Thymus (tissue), 14 donors: ENCODE data around the gene TUNAR. TPM values are rescaled to one million over a fixed set of nuclear protein-coding genes. Genes with fewer than 3 reads are reported as not detected.
A peak's percentile ranks its signal among the peaks of the same experiment; 100 is the strongest.

Experiments used
- DNase-seq, 9 donors: peaks; one replicate each; pipeline ENCODE4 v3.0.0-alpha.2; 2013; ENCODE audit warnings: low spot score in 9 of 9, low read depth in 6 of 9, missing footprints in 1 of 9
- H3K27ac ChIP-seq, 2 donors: one replicate each; pipeline ENCODE4 v1.5.1; 2013; ENCODE audit warnings: control low read depth in 1 of 2, low read depth in 1 of 2, low read length in 1 of 2, mild to moderate bottlenecking in 1 of 2, moderate library complexity in 1 of 2
- H3K27me3 ChIP-seq, 2 donors: one replicate each; pipeline ENCODE4 v1.5.1; 2013; ENCODE audit warnings: low read length in 1 of 2; ENCODE audit not compliant: control insufficient read depth in 2 of 2, insufficient read depth in 1 of 2
- H3K36me3 ChIP-seq, 2 donors: one replicate each; pipeline ENCODE4 v1.5.1; 2013; ENCODE audit warnings: low read length in 1 of 2, mild to moderate bottlenecking in 1 of 2, moderate library complexity in 1 of 2; ENCODE audit not compliant: control insufficient read depth in 2 of 2, insufficient read depth in 2 of 2
- H3K4me1 ChIP-seq, 2 donors: one replicate each; pipeline ENCODE4 v1.5.1; 2013; ENCODE audit warnings: low read length in 2 of 2; ENCODE audit not compliant: control insufficient read depth in 2 of 2, insufficient read depth in 2 of 2
- H3K4me3 ChIP-seq, 2 donors: one replicate each; pipeline ENCODE4 v1.5.1; 2013; ENCODE audit warnings: low read length in 2 of 2, control low read depth in 1 of 2, mild to moderate bottlenecking in 1 of 2
- H3K9me3 ChIP-seq, 2 donors: one replicate each; pipeline ENCODE4 v1.5.1; 2013; ENCODE audit warnings: low read length in 1 of 2, mild to moderate bottlenecking in 1 of 2; ENCODE audit not compliant: control insufficient read depth in 2 of 2, insufficient read depth in 1 of 2
- WGBS: extraction: QIAGEN DNeasy Blood & Tissue Kit; methylation state at CpG from one replicate; pipeline ENCODE4 v1.1.7; 2013; 5-methylcytosine and 5-hydroxymethylcytosine counted together
- long read RNA-seq, 10 donors: transcript quantifications; one replicate each; lab custom pipeline, GENCODE V29; 2026
- polyA plus RNA-seq: library from polyadenylated mRNA; stranded (reverse); fragments of 200-250 nt; gene quantifications from one replicate; pipeline ENCODE4 v1.2.3, GENCODE V29; 2013
- total RNA-seq: library from RNA; stranded (reverse); fragments of 120-200 nt; gene quantifications from one replicate; pipeline ENCODE4 v1.2.4, GENCODE V29; 2013
- donor health status: healthy.

The TUNAR gene
- 0.09 TPM for total RNA-seq
- polyA plus RNA-seq = 0.18 TPM
- long read RNA-seq, donor 1 = 0 reads
- long read RNA-seq, donor 2 = 0 reads
- long read RNA-seq, donor 3 = 0 reads
- long read RNA-seq, donor 4 = 0 reads
- long read RNA-seq, donor 5 = 0 reads
- long read RNA-seq, donor 6 = 0 reads
- long read RNA-seq, donor 7 = 0 reads
- long read RNA-seq, donor 8 = 0 reads
- long read RNA-seq, donor 9 = 0 reads
- long read RNA-seq, donor 10 = 0 reads

DNA sequence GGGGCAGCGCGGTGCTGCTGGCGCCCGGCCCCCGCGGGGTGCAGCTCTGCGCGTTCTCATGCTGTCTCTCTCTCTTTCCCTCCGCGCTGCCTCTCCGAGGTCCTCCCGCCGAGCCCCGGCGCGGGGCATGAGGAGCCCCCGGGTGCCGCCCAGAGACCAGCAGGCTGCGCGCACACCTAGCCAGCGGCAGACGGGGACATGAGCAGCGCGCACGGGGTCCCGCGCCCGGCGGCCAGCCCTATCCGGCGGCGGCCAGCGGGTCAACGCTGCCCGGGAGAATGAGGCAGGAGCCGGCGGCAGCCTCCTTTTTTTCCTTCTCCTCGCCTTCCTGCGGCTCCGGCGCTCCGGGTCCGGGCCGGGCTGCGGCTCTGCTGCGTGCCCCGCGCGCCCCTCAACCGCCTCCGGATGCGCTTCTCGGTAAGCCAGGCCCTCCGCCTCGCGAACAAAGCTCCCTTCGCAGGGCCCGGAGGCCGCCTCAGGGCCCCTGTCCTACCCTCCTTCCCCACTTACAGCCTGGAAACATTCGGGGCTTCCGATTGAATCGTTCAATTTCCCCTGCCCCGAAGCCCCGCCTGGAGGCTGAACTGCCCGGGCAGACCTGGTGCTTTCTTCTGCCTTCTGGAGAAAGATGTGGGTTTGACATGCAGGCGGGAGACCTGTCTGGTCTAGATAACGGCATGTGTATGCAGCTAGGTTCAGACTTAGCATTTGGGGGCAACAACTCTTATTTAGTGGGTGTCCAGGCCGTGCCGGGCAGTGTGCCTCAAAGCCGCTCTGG is at the start of gene TUNAR:
Gene TUNAR (plus strand): TSS at position 72 of the 778 bp plus-strand sequence.
- no peaks in the 10 kb centered on the region for H3K36me3 ChIP-seq
- H3K9me3 ChIP-seq = no peaks in the 10 kb centered on the region
- WGBS = 4% methylated on average over 70 of the region's 70 CpGs
- H3K27me3 ChIP-seq = peaks cover 30 to 52% of the 10 kb centered on the region in 2 donors
- H3K4me1 ChIP-seq = no peaks in the 10 kb centered on the region
- no peak within 1 kb of the TSS for H3K4me3 ChIP-seq
- peak in 2 of 9 donors; percentile 1 to 3 for DNase-seq
- no peak within 1 kb of the TSS for H3K27ac ChIP-seq

GRCh38 chr14:95828649-95829265 is 47.9 kb upstream of the TUNAR start:
- 83% methylated on average over 3 of the region's 3 CpGs for WGBS
- no peak overlapping the region for H3K4me3 ChIP-seq

GRCh38 chr14:95829321-95829720 is 47.3 kb upstream of the TUNAR start:
- no peak overlapping the region for H3K4me3 ChIP-seq
- H3K27ac ChIP-seq = no peak overlapping the region
- no peaks in the 10 kb centered on the region for H3K36me3 ChIP-seq
- no peak for DNase-seq
- WGBS = 97% methylated on average over 3 of the region's 3 CpGs
- H3K9me3 ChIP-seq = no peaks in the 10 kb centered on the region
- no peaks in the 10 kb centered on the region for H3K4me1 ChIP-seq
- no peaks in the 10 kb centered on the region for H3K27me3 ChIP-seq

More at GRCh38 chr14:95828649-95829265, 47.9 kb upstream of the TUNAR start:
- H3K4me1 ChIP-seq = no peaks in the 10 kb centered on the region
- no peaks in the 10 kb centered on the region for H3K27me3 ChIP-seq
- no peak overlapping the region for H3K27ac ChIP-seq
- no peaks in the 10 kb centered on the region for H3K9me3 ChIP-seq
- no peak for DNase-seq
- no peaks in the 10 kb centered on the region for H3K36me3 ChIP-seq

DNA sequence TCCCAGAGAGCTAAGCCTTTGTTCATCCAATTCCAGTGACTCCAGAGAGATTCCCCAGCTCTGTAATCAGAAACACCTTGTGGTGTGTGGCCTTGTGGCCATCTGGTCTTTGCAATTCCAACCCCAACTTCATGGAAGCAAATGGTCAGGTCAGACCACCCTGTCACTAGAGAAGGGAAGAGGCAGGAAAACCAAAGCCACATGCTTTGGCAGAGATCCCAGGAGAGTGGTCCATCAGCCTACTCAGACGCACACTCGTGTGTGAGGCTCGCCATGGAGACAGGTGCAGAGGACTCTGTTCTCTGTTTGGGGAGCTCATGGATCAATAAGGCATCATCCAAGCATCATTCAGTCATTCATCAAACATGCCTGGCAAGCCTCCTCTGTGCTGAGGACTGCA is 46.2 kb upstream of the TUNAR start:
- no peak for DNase-seq
- Histone ChIP-seq H3K9me3 (no peaks in the 10 kb centered on the region), H3K4me3 (no peak overlapping the region), H3K27ac (no peak overlapping the region), H3K27me3 (no peaks in the 10 kb centered on the region), H3K36me3 (no peaks in the 10 kb centered on the region), H3K4me1 (no peaks in the 10 kb centered on the region)
- WGBS = 33% methylated on average over 3 of the region's 3 CpGs

- Histone ChIP-seq H3K27me3 (no peaks in the 10 kb centered on the region), H3K9me3 (no peaks in the 10 kb centered on the region), H3K36me3 (no peaks in the 10 kb centered on the region), H3K27ac (no peak overlapping the region), H3K4me1 (no peaks in the 10 kb centered on the region), H3K4me3 (no peak overlapping the region)
- no peak for DNase-seq
- WGBS = 98% methylated on average over 2 of the region's 2 CpGs
Observed at GRCh38 chr14:95831041-95831440, 45.6 kb upstream of the TUNAR start.

- Histone ChIP-seq H3K4me3 (no peak overlapping the region), H3K9me3 (no peaks in the 10 kb centered on the region), H3K4me1 (no peaks in the 10 kb centered on the region), H3K36me3 (no peaks in the 10 kb centered on the region), H3K27me3 (no peaks in the 10 kb centered on the region), H3K27ac (no peak overlapping the region)
- no peak for DNase-seq
- 53% methylated on average over 5 of the region's 5 CpGs for WGBS
Observed at GRCh38 chr14:95831468-95831867, 45.2 kb upstream of the TUNAR start.

DNA sequence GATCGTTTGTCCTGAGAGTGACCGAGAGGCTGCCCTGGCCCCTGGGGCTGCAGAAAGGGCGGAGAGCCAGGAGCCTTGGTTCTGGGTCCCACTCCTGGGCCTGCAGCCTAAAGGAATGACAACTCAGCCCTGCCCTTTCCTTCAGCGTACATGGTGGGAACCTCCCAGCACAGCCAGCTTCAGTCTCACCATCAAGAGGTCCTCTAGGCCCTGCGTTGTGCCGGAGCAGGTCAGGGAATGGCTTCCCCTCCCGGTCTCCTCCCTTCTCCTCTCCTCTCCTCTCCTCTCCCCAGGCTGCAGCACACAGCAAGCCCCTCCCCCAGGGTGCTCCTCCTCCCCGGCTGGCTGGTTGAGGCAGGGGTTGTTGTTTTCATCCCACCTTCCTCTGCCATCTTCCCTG is 44.6 kb upstream of the TUNAR start:
- WGBS = 45% methylated on average over 8 of the region's 8 CpGs
- no peak for DNase-seq
- Histone ChIP-seq H3K9me3 (no peaks in the 10 kb centered on the region), H3K4me3 (no peak overlapping the region), H3K4me1 (no peaks in the 10 kb centered on the region), H3K36me3 (no peaks in the 10 kb centered on the region), H3K27ac (no peak overlapping the region), H3K27me3 (no peaks in the 10 kb centered on the region)

DNA sequence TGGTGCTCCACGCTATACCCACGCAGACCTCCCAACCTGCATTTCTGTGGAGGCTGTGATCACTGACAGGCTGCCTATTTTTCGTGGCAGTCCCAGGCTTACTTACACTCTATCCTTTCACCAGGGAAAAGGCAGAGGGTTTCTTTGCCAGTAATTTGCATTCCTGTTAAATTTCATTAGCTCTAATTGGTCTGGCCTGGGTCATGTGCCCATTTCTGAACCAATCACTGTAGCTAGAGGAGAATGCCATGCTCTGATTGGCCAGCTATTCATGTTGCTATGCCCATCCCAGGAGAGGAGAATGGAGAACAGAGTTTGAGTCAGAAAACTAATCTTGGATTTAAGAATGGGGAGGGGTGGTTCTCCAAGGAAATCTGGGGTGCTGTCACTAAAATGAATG is 43.2 kb upstream of the TUNAR start:
- no peaks in the 10 kb centered on the region for H3K4me1 ChIP-seq
- H3K36me3 ChIP-seq = no peaks in the 10 kb centered on the region
- H3K27me3 ChIP-seq = no peaks in the 10 kb centered on the region
- no peak overlapping the region for H3K4me3 ChIP-seq
- no peak for DNase-seq
- no peak overlapping the region for H3K27ac ChIP-seq
- 77% methylated on average over 3 of the region's 3 CpGs for WGBS
- H3K9me3 ChIP-seq = no peaks in the 10 kb centered on the region

DNA sequence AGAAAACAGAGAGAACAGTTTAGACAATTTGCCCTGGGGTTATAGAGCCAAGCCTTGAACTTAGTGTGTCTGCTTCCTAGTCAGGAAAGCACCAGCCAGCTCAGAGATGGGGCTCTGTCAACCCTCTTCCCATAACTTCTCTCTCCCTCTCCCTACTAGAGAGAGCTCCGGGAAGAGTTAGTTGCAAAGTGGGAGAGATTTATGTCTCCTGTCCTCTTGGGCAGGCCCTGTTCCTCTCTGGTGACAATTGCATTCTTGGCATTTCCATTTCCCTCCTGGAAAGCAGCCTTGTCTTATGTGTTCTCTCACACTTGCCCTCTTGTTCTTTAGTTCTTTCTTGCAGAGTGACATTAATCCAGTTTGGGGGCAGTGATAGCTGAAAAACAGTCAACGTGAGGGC is 42.1 kb upstream of the TUNAR start:
- no peaks in the 10 kb centered on the region for H3K9me3 ChIP-seq
- no peak overlapping the region for H3K27ac ChIP-seq
- H3K27me3 ChIP-seq = no peaks in the 10 kb centered on the region
- no peak overlapping the region for H3K4me3 ChIP-seq
- no peak for DNase-seq
- no peaks in the 10 kb centered on the region for H3K36me3 ChIP-seq
- H3K4me1 ChIP-seq = no peaks in the 10 kb centered on the region
- 49% methylated on average over 2 of the region's 2 CpGs for WGBS
